Choroid plexus epithelial cell (primary cell): ENCODE data around the gene CHID1.

ENCODE experiments used
- DNase-seq: peaks from one replicate; pipeline ENCODE4 v3.0.0-alpha.2; 2010; ENCODE audit warnings: low read depth
- H3K4me3 ChIP-seq: 2 replicates; pipeline ENCODE4 v1.5.1; 2011; ENCODE audit warnings: low read depth, mild to moderate bottlenecking, control low read depth, low read length, moderate library complexity
- CTCF ChIP-seq: conservative IDR thresholded peaks from 2 replicates; pipeline ENCODE4 v1.5.1; 2011; ENCODE audit warnings: low read depth, mild to moderate bottlenecking, control low read depth, inconsistent platforms, low read length, moderate library complexity

CHID1 gene

GRCh38 chr11:833849-834311 is 76.7 kb downstream of the CHID1 start:
- peak overlapping the region; percentile 72 for H3K4me3 ChIP-seq
- peak; percentile 31 for DNase-seq
- TF ChIP-seq CTCF = no peak

DNA sequence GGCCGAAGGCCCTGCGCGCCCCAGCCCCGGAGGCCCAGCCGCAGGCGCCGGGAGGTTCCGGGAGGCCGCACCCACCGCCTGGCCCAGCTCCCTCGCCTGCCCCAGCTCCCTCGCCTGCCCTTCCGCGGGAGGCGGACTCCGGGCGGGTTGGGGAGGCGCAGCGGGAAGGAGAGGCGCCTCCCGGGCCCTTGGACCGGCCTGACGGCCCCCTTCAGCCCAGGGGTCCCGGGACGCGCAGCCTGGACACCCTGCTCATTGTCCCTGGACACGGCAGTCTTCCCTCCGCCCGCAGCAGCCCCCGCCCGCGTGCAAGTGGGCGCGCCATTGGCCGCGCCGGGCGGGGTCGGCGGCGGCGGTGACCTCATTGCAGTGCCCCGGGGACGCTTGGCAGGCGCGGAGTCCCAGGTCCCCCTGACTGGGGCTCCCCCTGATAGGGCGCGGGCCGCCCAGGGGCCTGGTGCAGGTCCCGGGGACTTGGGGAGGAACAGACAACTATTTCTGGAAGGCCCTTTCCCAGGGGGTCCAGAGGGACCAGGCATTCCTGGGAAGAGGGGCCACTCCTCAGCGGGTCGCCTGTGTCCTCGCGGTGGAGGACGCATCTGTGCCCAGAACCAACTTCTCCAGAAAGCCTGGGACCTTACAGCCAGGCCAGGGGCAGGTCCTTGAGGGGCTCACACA is 77.4 kb downstream of the CHID1 start:
- H3K4me3 ChIP-seq = peak overlapping the region; percentile 72
- DNase-seq = peak; percentile 42
- no peak for TF ChIP-seq CTCF

- TF ChIP-seq CTCF = no peak
- H3K4me3 ChIP-seq = peak within 1 kb of the TSS; percentile 72
- peak; percentile 52 for DNase-seq
Observed at GRCh38 chr11:832529-833113, 78.0 kb downstream of the CHID1 start, which contains the start of gene CD151. Gene CD151, plus strand, starts transcription at chr11:832952. Its CDS starts 3,118 bp downstream, at chr11:836070.

DNA sequence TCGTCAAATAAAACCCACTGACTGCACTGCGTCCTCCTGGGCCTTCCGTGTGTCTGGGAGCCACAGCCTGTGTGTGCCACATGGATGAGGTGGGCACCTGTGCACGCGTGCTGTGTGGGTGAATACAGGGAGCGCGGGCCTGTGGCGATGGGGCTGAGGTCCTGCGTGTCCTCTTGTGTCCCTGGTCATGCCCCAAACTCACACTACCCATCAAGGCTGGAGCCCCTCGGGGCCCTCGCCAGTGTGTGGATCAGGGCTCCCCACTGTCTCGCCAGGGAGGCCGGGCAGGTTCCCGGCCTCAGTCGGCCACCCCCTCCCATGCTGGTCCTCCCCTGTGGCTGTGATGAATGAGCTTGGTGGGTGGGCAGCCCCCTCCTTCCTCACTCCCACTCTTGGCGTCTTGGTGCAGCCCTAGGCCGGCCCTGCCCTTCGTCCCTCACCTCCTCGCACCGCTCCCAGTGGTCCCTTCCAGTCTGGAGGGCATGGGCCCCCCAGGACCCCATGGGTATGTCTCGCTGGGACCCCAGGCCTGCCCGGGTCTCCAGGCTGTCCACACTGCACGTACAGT is 78.6 kb downstream of the CHID1 start:
- H3K4me3 ChIP-seq = peak overlapping the region; percentile 59
- DNase-seq = no peak
- no peak for TF ChIP-seq CTCF

DNA sequence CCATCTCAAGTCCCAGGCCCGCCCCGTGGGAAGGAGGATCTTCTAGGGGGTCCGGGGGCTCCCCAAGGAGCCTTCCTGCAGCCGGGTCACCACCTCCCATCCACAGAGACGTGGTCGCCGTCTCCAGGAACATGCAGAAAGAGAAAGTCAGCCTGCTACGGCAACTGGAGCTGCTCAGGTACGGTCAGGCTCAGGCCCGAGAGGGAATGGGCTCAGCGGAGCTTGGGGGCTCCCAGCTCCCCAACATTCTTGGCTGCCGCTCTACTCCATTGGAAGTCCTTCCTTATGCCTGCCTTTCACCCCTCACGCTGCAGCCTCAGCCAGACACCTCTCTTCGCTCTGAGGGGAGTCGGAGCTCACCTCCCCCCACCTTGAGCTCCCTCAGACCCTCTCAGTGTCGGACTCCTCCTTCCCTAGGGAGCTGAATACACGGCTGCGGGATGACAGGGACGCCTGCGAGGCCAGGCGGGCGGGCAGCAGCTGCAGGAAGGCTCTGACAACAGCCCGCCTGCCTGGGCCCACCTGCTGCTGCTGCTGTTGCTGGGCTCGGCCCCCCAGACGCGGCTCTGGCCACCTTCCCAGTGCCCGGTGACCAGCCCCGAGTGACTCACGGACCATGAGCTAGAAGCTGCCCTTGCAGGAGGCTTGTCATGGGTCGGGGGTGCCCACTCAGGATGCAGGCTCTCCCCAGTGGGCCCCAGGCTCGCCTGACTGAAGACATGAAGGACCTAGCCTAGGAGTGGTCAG is 79.3 kb downstream of the CHID1 start:
- peak; percentile 60 for DNase-seq
- H3K4me3 ChIP-seq = no peak overlapping the region
- TF ChIP-seq CTCF = no peak

DNA sequence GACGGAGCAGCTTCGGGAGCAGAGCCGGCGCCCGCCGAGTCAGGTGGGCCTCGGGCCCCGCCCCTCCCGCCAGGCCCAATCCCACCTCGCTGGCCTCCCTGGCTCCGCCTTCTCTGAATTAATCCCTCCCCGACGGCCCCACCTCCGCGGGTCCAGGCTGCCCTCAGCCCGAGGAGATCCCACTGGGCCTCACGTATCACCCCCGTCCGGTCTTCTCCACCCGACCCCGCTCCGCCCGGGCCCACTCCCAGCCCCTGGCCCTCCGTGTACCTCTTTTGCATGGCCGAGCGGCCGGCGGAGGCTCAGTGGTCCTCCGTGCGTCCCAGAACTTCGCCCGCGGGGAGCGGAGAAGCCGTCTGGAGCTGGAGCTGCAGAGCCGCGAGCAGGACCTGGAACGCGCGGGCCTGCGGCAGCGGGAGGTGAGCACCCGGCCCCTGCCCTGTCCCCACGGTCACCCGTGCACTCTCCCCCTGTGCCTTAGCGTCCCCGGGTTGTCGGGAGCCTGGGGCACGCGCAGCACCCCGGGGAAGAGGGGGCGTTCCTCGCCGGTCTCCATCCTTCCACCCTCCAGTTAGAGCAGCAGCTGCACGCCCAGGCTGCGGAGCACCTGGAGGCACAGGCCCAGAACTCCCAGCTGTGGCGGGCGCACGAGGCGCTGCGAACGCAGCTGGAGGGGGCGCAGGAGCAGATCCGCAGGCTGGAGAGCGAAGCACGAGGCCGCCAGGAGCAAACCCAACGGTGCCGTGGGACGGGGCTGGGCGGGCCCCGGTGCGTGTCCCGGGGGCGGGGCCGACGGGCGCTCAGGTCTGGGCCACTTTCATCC is 80.1 kb downstream of the CHID1 start:
- DNase-seq = peak; percentile 78
- H3K4me3 ChIP-seq = peak overlapping the region; percentile 52
- no peak for TF ChIP-seq CTCF
